HepG2 (cell line): ENCODE results near the gene MLLT1. TPM values are rescaled to one million over a fixed set of nuclear protein-coding genes. Genes with fewer than 3 reads are reported as not detected.

Experiments
- CEBPB ChIP-seq: IDR thresholded peaks from 2 replicates; pipeline ENCODE4 v1.6.1; 2011; ENCODE audit warnings: low read depth, low read length, improper control_type of control experiment, borderline replicate concordance
- DMAP1 ChIP-seq: IDR thresholded peaks from 2 replicates; pipeline ENCODE4 v1.6.1; 2016
- ETV6 ChIP-seq: sonication (generic); formaldehyde crosslinking; conservative IDR thresholded peaks from 2 replicates; pipeline ENCODE4 v1.4.0; 2020; ENCODE audit warnings: missing genetic modification reagents
- HDAC2 ChIP-seq: sonication (generic); formaldehyde crosslinking; IDR thresholded peaks from 2 replicates; pipeline ENCODE4 v1.4.0; 2020; ENCODE audit warnings: missing genetic modification reagents
- HOXA3 ChIP-seq: sonication (generic); formaldehyde crosslinking; IDR thresholded peaks from 2 replicates; pipeline ENCODE4 v1.5.0; 2020; ENCODE audit warnings: missing genetic modification reagents
- HOXA7 ChIP-seq: sonication (generic); formaldehyde crosslinking; IDR thresholded peaks from 2 replicates; pipeline ENCODE4 v1.8.1; 2022; ENCODE audit warnings: mild to moderate bottlenecking, missing genetic modification reagents, moderate library complexity
- ISL2 ChIP-seq: sonication (generic); formaldehyde crosslinking; IDR thresholded peaks from 2 replicates; pipeline ENCODE4 v1.5.0; 2020; ENCODE audit warnings: missing genetic modification reagents
- NBN ChIP-seq: fragments of 450-650 bp; conservative IDR thresholded peaks from 2 replicates; pipeline ENCODE4 v1.6.1; 2017
- RARA ChIP-seq: IDR thresholded peaks from 2 replicates; pipeline ENCODE4 v1.6.1; 2016; ENCODE audit warnings: missing genetic modification reagents, missing compliant biosample characterization
- RBM22 ChIP-seq: fragments of 200-400 bp; formaldehyde crosslinking; optimal IDR thresholded peaks from 2 replicates; pipeline ENCODE3; 2017; ENCODE audit warnings: mild to moderate bottlenecking, low read length, moderate library complexity
- REPIN1 ChIP-seq: sonication (generic); formaldehyde crosslinking; IDR thresholded peaks from 2 replicates; pipeline ENCODE4 v1.8.0; 2022; ENCODE audit warnings: missing genetic modification reagents, low read depth, mild to moderate bottlenecking, borderline replicate concordance
- TBP ChIP-seq: sonication (generic); formaldehyde crosslinking; IDR thresholded peaks from 2 replicates; pipeline ENCODE4 v1.5.0; 2020; ENCODE audit warnings: missing genetic modification reagents
- TBX2 ChIP-seq: sonication (generic); formaldehyde crosslinking; IDR thresholded peaks from 2 replicates; pipeline ENCODE4 v1.5.0; 2020; ENCODE audit warnings: missing genetic modification reagents, mild to moderate bottlenecking, borderline replicate concordance
- TOE1 ChIP-seq: sonication (generic); formaldehyde crosslinking; IDR thresholded peaks from 2 replicates; pipeline ENCODE4 v1.4.0; 2020; ENCODE audit warnings: mild to moderate bottlenecking, missing genetic modification reagents
- YEATS2 ChIP-seq: sonication (generic); formaldehyde crosslinking; IDR thresholded peaks from 2 replicates; pipeline ENCODE4 v1.4.0; 2020; ENCODE audit warnings: missing genetic modification reagents, borderline replicate concordance
- YY1 ChIP-seq: IDR thresholded peaks from 2 replicates; pipeline ENCODE4 v1.6.1; 2011; ENCODE audit warnings: low read length, low read depth, moderate library complexity, mild to moderate bottlenecking; ENCODE audit not compliant: insufficient read depth, insufficient replicate concordance
- ZMYM3 ChIP-seq: sonication (generic); formaldehyde crosslinking; IDR thresholded peaks from 2 replicates; pipeline ENCODE4 v1.5.1; 2020; ENCODE audit warnings: mild to moderate bottlenecking, missing genetic modification reagents
- ZNF232 ChIP-seq: sonication (generic); formaldehyde crosslinking; IDR thresholded peaks from 2 replicates; pipeline ENCODE4 v1.4.0; 2020; ENCODE audit warnings: missing genetic modification reagents, borderline replicate concordance
- ZNF234 ChIP-seq: sonication (generic); formaldehyde crosslinking; conservative IDR thresholded peaks from 2 replicates; pipeline ENCODE4 v1.5.1; 2020; ENCODE audit warnings: mild to moderate bottlenecking, missing genetic modification reagents
- ZNF629 ChIP-seq: sonication (generic); formaldehyde crosslinking; conservative IDR thresholded peaks from 2 replicates; pipeline ENCODE4 v1.5.0; 2020; ENCODE audit warnings: missing genetic modification reagents
- polyA plus RNA-seq, 8 experiments: library from polyadenylated mRNA; depleted of rRNA in 3 of 8; stranded (reverse) in 7 of 8; unstranded in 1 of 8; fragments of >200 nt; fragmentation: Illumina TruSeq in 4 of 8; extraction: Trizol in 4 of 8; gene quantifications; 2 replicates each; pipeline versions ENCODE4 v1.2.1 to v1.2.3, GENCODE V29; 2011 to 2016; ENCODE audit warnings: low read depth in 4 of 8, missing spikeins in 1 of 8, mixed read lengths in 1 of 8; ENCODE audit not compliant: insufficient read depth in 1 of 8
- total RNA-seq, 5 experiments: library from RNA; depleted of rRNA; stranded (reverse); fragments of >200 nt; fragmentation: Illumina TruSeq; extraction: Trizol; gene quantifications; 2 replicates each; pipeline ENCODE4 v1.2.3, GENCODE V29; 2016; ENCODE audit warnings: low read depth in 1 of 5
- TF ChIP-seq, protein P1 (sequence below): sonication (generic); formaldehyde crosslinking; IDR thresholded peaks from 2 replicates; pipeline ENCODE4 v1.5.0; 2020; ENCODE audit warnings: mild to moderate bottlenecking, missing genetic modification reagents, moderate library complexity
- TF ChIP-seq, protein P2 (sequence below): sonication (generic); formaldehyde crosslinking; IDR thresholded peaks from 2 replicates; pipeline ENCODE4 v1.4.0; 2020; ENCODE audit warnings: missing genetic modification reagents
- TF ChIP-seq, protein P3 (sequence below): sonication (generic); formaldehyde crosslinking; conservative IDR thresholded peaks from 2 replicates; pipeline ENCODE4 v1.4.0; 2020; ENCODE audit warnings: mild to moderate bottlenecking, missing genetic modification reagents, moderate library complexity
- TF ChIP-seq, protein P4 (sequence below): IDR thresholded peaks from 2 replicates; pipeline ENCODE4 v1.6.1; 2012; ENCODE audit warnings: inconsistent platforms

MLLT1 gene
- total and polyA plus RNA-seq, 2 of the 13 experiments (the other 11 are each of a cell fraction or from before 2014, with no cell fraction given): 11.7 to 12.2 TPM

DNA sequence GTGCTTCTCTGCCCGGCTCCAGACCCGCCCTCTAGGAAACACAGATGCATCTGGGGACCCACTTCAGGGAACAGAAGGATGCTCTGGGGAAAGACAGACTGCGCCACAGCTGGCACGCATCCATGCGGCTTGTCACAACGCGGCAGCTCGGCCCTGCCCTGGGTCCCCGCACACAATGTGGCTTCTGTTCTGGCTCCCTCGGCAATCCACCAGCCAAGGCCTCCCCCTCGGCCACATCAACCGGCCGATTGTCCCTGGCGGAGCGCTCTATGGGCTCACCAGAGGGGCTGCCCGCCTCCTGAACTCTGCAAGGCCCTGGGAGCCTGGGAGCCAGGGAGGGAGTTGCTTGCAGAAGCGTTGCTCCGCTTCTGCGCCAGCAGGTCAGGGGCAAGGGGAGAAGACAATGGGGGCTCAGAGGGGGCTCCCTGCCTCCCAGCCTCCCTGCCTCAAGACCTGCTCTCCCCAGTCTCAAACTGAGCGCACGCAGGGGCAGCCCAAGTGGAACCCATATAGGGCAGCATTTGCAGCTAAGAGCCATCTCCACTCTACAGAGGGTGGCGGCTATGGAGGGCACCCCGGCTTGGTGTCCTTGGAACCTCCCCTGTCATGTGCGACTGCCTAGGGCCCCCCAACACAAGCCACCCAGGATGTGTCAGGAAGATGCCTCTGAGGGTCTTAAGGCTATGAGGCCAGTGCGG lies 37.9 kb downstream of the MLLT1 start (continued):
- TF ChIP-seq TBP (CRISPR knock-in tag) (no peak), RBM22 (no peak), NBN (no peak), ZNF234 (CRISPR knock-in tag) (no peak), ETV6 (CRISPR knock-in tag) (no peak), CEBPB (no peak), TOE1 (CRISPR knock-in tag) (no peak), TBX2 (no peak), ZNF629 (no peak), HOXA3 (CRISPR knock-in tag) (peak; percentile 87), HOXA7 (CRISPR knock-in tag) (no peak), ISL2 (0 out of 2 replicates have a peak, but pooled peaks have one; percentile 38), DMAP1 (CRISPR knock-in tag) (peak; percentile 0; the same call in 1 of the 2 replicates), YEATS2 (CRISPR knock-in tag) (no peak), REPIN1 (CRISPR knock-in tag) (peak; percentile 33; the same call in 1 of the 2 replicates), ZNF232 (CRISPR knock-in tag) (no peak), HDAC2 (CRISPR knock-in tag) (0 out of 2 replicates have a peak, but pooled peaks have one; percentile 42), RARA (CRISPR knock-in tag) (peak; percentile 66), ZMYM3 (CRISPR knock-in tag) (peak; percentile 30; the same call in 1 of the 2 replicates), YY1 (peak; percentile 29)
- TF ChIP-seq, protein P1, sequence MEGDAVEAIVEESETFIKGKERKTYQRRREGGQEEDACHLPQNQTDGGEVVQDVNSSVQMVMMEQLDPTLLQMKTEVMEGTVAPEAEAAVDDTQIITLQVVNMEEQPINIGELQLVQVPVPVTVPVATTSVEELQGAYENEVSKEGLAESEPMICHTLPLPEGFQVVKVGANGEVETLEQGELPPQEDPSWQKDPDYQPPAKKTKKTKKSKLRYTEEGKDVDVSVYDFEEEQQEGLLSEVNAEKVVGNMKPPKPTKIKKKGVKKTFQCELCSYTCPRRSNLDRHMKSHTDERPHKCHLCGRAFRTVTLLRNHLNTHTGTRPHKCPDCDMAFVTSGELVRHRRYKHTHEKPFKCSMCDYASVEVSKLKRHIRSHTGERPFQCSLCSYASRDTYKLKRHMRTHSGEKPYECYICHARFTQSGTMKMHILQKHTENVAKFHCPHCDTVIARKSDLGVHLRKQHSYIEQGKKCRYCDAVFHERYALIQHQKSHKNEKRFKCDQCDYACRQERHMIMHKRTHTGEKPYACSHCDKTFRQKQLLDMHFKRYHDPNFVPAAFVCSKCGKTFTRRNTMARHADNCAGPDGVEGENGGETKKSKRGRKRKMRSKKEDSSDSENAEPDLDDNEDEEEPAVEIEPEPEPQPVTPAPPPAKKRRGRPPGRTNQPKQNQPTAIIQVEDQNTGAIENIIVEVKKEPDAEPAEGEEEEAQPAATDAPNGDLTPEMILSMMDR (CRISPR knock-in tag): peak; percentile 17; the same call in 1 of the 2 replicates
- TF ChIP-seq, protein P2, sequence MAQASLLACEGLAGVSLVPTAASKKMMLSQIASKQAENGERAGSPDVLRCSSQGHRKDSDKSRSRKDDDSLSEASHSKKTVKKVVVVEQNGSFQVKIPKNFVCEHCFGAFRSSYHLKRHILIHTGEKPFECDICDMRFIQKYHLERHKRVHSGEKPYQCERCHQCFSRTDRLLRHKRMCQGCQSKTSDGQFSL: no peak
- TF ChIP-seq, protein P3, sequence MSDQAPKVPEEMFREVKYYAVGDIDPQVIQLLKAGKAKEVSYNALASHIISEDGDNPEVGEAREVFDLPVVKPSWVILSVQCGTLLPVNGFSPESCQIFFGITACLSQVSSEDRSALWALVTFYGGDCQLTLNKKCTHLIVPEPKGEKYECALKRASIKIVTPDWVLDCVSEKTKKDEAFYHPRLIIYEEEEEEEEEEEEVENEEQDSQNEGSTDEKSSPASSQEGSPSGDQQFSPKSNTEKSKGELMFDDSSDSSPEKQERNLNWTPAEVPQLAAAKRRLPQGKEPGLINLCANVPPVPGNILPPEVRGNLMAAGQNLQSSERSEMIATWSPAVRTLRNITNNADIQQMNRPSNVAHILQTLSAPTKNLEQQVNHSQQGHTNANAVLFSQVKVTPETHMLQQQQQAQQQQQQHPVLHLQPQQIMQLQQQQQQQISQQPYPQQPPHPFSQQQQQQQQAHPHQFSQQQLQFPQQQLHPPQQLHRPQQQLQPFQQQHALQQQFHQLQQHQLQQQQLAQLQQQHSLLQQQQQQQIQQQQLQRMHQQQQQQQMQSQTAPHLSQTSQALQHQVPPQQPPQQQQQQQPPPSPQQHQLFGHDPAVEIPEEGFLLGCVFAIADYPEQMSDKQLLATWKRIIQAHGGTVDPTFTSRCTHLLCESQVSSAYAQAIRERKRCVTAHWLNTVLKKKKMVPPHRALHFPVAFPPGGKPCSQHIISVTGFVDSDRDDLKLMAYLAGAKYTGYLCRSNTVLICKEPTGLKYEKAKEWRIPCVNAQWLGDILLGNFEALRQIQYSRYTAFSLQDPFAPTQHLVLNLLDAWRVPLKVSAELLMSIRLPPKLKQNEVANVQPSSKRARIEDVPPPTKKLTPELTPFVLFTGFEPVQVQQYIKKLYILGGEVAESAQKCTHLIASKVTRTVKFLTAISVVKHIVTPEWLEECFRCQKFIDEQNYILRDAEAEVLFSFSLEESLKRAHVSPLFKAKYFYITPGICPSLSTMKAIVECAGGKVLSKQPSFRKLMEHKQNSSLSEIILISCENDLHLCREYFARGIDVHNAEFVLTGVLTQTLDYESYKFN (CRISPR knock-in tag): peak; percentile 63
- TF ChIP-seq, protein P4, sequence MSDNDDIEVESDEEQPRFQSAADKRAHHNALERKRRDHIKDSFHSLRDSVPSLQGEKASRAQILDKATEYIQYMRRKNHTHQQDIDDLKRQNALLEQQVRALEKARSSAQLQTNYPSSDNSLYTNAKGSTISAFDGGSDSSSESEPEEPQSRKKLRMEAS: peak; percentile 35; the same call in 1 of the 2 replicates
